Measurements from ENCODE around the gene TSHB. TPM values are rescaled to one million over a fixed set of nuclear protein-coding genes. Genes with fewer than 3 reads are reported as not detected.
"Not testable (repeated sequence)": the region's sequence is repeated elsewhere in the genome, so short reads cannot be mapped to it uniquely, and the experiment has no call there.

TSHB gene
- total RNA-seq, 6 experiments from 2014 or later = not detected

DNA sequence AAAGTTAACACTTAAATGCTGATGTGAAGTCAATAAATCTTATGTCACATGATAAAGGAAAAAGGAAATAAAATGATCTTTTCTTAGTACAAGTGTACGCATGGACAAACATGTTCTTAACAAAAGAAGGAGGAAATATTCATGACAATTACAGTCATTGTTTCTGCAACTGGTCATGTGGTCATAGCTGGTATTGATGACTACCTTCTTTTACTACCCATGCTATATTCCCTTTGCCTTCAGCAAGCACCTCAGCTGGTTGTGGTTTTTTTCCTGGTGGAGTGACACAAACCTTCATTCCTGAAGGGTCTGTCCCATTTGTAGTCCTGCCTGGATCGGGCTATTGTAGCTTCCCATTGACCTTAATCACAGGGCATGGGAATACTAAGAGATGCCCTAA, 23.4 kb upstream of the TSHB start:
- Mint-ChIP-seq H3K4me3 (no peak overlapping the region), H3K27ac (no peak overlapping the region), H3K36me3 (ENCODE audit: low read depth) (no peaks in the 10 kb centered on the region), H3K9me3 (no peaks in the 10 kb centered on the region), H3K4me1 (ENCODE audit: low read depth) (no peaks in the 10 kb centered on the region), H3K27me3 (ENCODE audit: insufficient read depth) (peaks cover 21% of the 10 kb centered on the region)
- TF ChIP-seq, protein P1, sequence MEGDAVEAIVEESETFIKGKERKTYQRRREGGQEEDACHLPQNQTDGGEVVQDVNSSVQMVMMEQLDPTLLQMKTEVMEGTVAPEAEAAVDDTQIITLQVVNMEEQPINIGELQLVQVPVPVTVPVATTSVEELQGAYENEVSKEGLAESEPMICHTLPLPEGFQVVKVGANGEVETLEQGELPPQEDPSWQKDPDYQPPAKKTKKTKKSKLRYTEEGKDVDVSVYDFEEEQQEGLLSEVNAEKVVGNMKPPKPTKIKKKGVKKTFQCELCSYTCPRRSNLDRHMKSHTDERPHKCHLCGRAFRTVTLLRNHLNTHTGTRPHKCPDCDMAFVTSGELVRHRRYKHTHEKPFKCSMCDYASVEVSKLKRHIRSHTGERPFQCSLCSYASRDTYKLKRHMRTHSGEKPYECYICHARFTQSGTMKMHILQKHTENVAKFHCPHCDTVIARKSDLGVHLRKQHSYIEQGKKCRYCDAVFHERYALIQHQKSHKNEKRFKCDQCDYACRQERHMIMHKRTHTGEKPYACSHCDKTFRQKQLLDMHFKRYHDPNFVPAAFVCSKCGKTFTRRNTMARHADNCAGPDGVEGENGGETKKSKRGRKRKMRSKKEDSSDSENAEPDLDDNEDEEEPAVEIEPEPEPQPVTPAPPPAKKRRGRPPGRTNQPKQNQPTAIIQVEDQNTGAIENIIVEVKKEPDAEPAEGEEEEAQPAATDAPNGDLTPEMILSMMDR (IDR thresholded peaks at IDR 0.05) = no peak
- DNase-seq = no peak

DNA sequence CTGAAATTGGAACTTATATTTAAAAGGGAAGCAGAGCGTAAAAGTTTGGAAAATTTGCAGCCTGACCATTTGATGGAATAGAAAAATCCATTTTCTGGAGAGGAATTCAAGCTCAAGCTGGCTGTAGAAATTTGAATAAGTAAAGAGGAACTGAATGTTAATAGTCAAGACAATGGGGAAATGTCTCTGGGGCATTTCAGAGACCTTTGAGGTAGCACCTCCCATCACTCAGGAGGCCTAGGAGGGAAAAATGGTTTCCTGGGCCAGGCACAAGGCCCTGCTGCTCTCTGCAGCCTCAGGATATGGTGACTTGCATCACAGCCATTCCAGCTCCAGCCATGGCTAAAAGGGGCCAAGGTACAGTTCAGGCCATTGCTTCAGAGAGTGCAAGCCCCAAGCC, 17.6 kb upstream of the TSHB start:
- TF ChIP-seq, protein P1 (IDR thresholded peaks at IDR 0.05) = no peak

DNA sequence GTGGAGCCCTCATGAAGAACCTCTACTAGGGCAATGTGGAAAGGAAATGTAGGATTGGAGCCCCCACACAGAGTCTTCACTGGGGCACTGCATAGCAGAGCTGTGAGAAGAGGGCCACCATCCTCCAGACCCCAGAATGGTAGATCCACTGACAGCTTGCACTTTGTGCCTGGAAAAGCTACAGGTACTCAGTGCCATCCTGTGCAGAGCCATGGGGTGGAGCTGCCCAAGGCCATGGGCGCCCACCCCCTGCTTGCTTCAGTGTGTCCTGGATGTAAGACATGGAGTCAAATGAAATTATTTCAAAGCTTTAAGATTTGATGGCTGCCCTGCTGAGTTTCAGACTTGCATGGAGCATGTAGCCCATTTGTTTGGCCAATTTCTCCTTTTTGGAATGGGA, 17.2 kb upstream of the TSHB start:
- H3K4me1 Mint-ChIP-seq (ENCODE audit: low read depth) = no peaks in the 10 kb centered on the region
- H3K27me3 Mint-ChIP-seq (ENCODE audit: insufficient read depth) = peaks cover 18% of the 10 kb centered on the region
- no peaks in the 10 kb centered on the region for H3K36me3 Mint-ChIP-seq (ENCODE audit: low read depth)
- H3K9me3 Mint-ChIP-seq = no peaks in the 10 kb centered on the region
- no peak overlapping the region for H3K27ac Mint-ChIP-seq
- no peak overlapping the region for H3K4me3 Mint-ChIP-seq
- no peak for DNase-seq
- TF ChIP-seq, protein P1 (IDR thresholded peaks at IDR 0.05) = no peak

More for the DNA sequence above, 17.6 kb upstream of the TSHB start:
- Mint-ChIP-seq H3K27ac (no peak overlapping the region), H3K27me3 (ENCODE audit: insufficient read depth) (peaks cover 20% of the 10 kb centered on the region), H3K4me3 (no peak overlapping the region), H3K4me1 (ENCODE audit: low read depth) (no peaks in the 10 kb centered on the region), H3K9me3 (no peaks in the 10 kb centered on the region), H3K36me3 (ENCODE audit: low read depth) (no peaks in the 10 kb centered on the region)
- no peak for DNase-seq

DNA sequence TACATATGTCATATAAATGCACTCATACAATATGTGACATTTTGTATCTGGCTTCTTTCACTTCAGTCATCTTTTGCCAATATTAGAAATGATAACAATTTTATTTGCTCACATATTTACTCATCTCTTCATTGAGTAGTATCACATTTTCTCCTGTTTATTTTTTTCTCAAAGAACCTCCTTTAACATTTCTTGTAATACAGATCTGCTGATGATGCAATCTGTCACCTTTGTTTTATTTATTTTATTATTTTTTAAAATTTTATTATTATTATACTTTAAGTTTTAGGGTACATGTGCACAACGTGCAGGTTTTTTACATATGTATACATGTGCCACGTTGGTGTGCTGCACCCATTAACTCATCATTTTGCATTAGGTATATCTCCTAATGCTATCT, 15.8 kb upstream of the TSHB start:
- no peak overlapping the region for H3K4me3 Mint-ChIP-seq
- H3K9me3 Mint-ChIP-seq = no peaks in the 10 kb centered on the region
- peaks cover 12% of the 10 kb centered on the region for H3K27me3 Mint-ChIP-seq (ENCODE audit: insufficient read depth)
- H3K4me1 Mint-ChIP-seq (ENCODE audit: low read depth) = no peaks in the 10 kb centered on the region
- TF ChIP-seq, protein P1 (IDR thresholded peaks at IDR 0.05) = no peak
- H3K27ac Mint-ChIP-seq = no peak overlapping the region
- no peak for DNase-seq
- H3K36me3 Mint-ChIP-seq (ENCODE audit: low read depth) = no peaks in the 10 kb centered on the region

DNA sequence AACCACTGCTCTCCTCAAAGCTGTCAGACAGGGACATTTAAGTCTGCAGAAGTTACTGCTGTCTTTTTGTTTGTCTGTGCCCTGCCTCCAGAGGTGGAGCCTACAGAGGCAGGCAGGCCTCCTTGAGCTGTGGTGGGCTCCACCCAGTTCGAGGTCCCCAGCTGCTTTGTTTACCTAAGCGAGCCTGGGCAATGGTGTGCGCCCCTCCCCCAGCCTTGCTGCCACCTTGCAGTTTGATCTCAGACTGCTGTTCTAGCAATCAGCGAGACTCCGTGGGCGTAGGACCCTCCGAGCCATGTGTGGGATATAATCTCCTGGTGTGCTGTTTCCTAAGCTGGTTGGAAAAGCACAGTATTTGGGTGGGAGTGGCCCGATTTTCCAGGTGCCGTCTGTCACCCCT, 10.1 kb upstream of the TSHB start:
- peaks cover 11% of the 10 kb centered on the region for H3K27me3 Mint-ChIP-seq (ENCODE audit: insufficient read depth)
- not testable (repeated sequence) for H3K4me3 Mint-ChIP-seq; H3K9me3 Mint-ChIP-seq; H3K27ac Mint-ChIP-seq; DNase-seq; H3K4me1 Mint-ChIP-seq (ENCODE audit: low read depth); H3K36me3 Mint-ChIP-seq (ENCODE audit: low read depth)

DNA sequence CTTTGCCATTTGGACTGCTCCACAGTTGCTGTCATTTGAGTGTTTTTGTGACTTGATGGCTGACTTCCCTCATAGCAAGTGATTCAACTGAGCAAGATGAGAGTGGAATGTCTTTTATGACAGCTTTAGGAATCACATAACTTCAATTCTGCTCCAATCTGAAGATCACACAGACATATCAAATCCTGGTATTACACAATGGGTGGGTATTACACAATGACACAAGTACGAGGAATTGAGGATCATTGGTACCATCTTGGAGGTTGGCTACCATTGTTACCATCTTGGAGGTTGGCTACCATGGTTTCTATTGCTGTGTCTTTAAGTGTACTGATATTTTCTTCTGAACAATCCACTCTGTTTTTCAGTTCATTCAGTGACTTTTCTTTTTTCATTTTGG, 8.5 kb upstream of the TSHB start:
- Mint-ChIP-seq H3K27ac (no peak overlapping the region), H3K36me3 (ENCODE audit: low read depth) (no peaks in the 10 kb centered on the region), H3K9me3 (no peaks in the 10 kb centered on the region), H3K4me3 (no peak overlapping the region), H3K4me1 (ENCODE audit: low read depth) (no peaks in the 10 kb centered on the region), H3K27me3 (ENCODE audit: insufficient read depth) (peaks cover 8% of the 10 kb centered on the region)
- DNase-seq = no peak
- TF ChIP-seq, protein P1 (IDR thresholded peaks at IDR 0.05) = no peak

Data from HFFc6 (cell line).